Activated CD4-positive, alpha-beta T cell treated with anti-CD3 and anti-CD28 coated beads, Interleukin-2, Interleukin-6, amounts not matched to agents 100 ng/mL and 50 ng/mL, durations not matched to agents 16 hours and 8 hours (primary cell): ENCODE results near the gene ZFP62.

Experiments
- DNase-seq: peaks from one replicate; pipeline ENCODE4 v3.0.0-alpha.2; 2020

Gene ZFP62

GRCh38 chr5:180866985-180867384 is 5.9 kb upstream of the ZFP62 start:
- DNase-seq: no peak

GRCh38 chr5:180865981-180866695 is 5.1 kb upstream of the ZFP62 start:
- DNase-seq: no peak

GRCh38 chr5:180862645-180863044 is 1.6 kb upstream of the ZFP62 start:
- DNase-seq: no peak

- DNase-seq: peak; percentile 67
Measured at GRCh38 chr5:180860273-180860886, 696 bp downstream of the ZFP62 start.

GRCh38 chr5:180858586-180858985 is 2.5 kb downstream of the ZFP62 start:
- no peak for DNase-seq

- DNase-seq: no peak
Measured at GRCh38 chr5:180853848-180854176, 7.3 kb downstream of the ZFP62 start.

- no peak for DNase-seq
Measured at GRCh38 chr5:180853121-180853847, 7.8 kb downstream of the ZFP62 start.

- no peak for DNase-seq
Measured at GRCh38 chr5:180852495-180852894, 8.6 kb downstream of the ZFP62 start.

GRCh38 chr5:180850434-180851078 is 10.5 kb downstream of the ZFP62 start:
- no peak for DNase-seq

- DNase-seq: no peak
Measured at GRCh38 chr5:180849827-180850226, 11.2 kb downstream of the ZFP62 start.

GRCh38 chr5:180848878-180849277 is 12.2 kb downstream of the ZFP62 start:
- no peak for DNase-seq

GRCh38 chr5:180848265-180848664 is 12.8 kb downstream of the ZFP62 start:
- no peak for DNase-seq

- no peak for DNase-seq
Measured at GRCh38 chr5:180847026-180847425, 14.1 kb downstream of the ZFP62 start.

GRCh38 chr5:180844858-180845257 is 16.2 kb downstream of the ZFP62 start:
- no peak for DNase-seq

- no peak for DNase-seq
Measured at GRCh38 chr5:180844432-180844831, 16.6 kb downstream of the ZFP62 start.

GRCh38 chr5:180839935-180840334 is 21.1 kb downstream of the ZFP62 start:
- DNase-seq: no peak

GRCh38 chr5:180839227-180839626 is 21.8 kb downstream of the ZFP62 start:
- DNase-seq: no peak

GRCh38 chr5:180837478-180837877 is 23.6 kb downstream of the ZFP62 start:
- no peak for DNase-seq

- peak; percentile 69 for DNase-seq
Measured at GRCh38 chr5:180832638-180833068, 28.4 kb downstream of the ZFP62 start.

- DNase-seq: peak; percentile 86
Measured at GRCh38 chr5:180831139-180832093, 29.7 kb downstream of the ZFP62 start.

GRCh38 chr5:180830253-180831138 is 30.6 kb downstream of the ZFP62 start:
- DNase-seq: peak; percentile 60
